Omental fat pad (tissue), 4 donors: ENCODE data around the gene SPATS2. TPM values are rescaled to one million over a fixed set of nuclear protein-coding genes. Genes with fewer than 3 reads are reported as not detected.

Experiments used
- ATAC-seq: fragments of 150-250 bp; one replicate; pipeline ENCODE4 v1.9.1; 2016; ENCODE audit warnings: mild to moderate bottlenecking, moderate library complexity; ENCODE audit not compliant: low FRiP score
- DNase-seq: peaks from one replicate; pipeline ENCODE4 v3.0.0-alpha.2; 2019; ENCODE audit warnings: low spot score
- total RNA-seq, 4 donors: library from RNA; depleted of rRNA; stranded (reverse); fragments of >200 nt; gene quantifications; one replicate each; pipeline ENCODE4 v1.1.0, GENCODE V29; 2016
- TF ChIP-seq, protein P1 (sequence below), 3 donors: fragments of 450-650 bp; IDR thresholded peaks; one replicate each; pipeline ENCODE4 v1.5.1; 2016 to 2017; ENCODE audit warnings: antibody characterized with exemption in 3 of 3, mild to moderate bottlenecking in 3 of 3, moderate library complexity in 2 of 3

Gene SPATS2
- total RNA-seq, 4 donors from 2014 or later: 8.0 to 16.2 (median 9.7) TPM

DNA sequence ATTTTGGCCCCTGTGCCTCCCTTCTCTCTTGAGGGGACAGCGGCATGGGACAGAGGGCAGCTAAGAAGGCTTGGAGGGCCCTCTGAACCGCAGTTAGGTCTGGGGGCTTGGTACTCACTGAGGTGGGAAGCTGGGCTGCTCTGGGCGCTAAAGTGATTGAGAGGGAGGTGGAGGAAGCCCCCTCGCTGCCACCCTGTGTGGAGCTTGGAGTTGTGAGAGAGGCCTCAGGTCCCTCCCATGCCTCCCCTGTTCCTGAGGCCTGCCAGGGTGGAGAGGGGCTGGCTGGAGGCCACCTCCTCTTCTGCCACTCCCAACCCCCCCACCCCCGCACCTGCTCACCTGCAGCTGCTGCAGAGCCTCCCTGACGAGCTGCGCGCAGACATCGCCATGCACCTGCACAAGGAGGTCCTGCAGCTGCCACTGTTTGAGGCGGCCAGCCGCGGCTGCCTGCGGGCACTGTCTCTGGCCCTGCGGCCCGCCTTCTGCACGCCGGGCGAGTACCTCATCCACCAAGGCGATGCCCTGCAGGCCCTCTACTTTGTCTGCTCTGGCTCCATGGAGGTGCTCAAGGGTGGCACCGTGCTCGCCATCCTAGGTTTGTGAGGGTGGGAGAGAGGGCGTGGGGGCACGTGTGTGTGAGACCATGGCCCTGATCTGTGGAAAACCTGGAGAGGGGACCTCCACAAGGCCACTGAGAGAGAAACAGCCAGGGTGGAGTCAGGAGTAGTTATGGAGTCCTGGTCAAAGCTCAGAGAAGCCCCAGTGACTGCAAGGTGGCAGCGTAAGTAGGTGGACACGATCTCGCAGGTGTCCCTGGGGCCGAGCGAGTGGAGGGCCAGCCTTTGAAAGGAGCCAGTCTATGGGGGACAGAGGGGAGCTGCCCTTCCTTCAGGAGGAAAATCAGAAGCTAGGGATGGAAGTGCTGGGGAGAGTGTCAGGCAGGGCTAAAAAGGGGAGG lies 182.8 kb downstream of the SPATS2 start:
- ATAC-seq: no peak
- no peak for DNase-seq
- TF ChIP-seq, protein P1, sequence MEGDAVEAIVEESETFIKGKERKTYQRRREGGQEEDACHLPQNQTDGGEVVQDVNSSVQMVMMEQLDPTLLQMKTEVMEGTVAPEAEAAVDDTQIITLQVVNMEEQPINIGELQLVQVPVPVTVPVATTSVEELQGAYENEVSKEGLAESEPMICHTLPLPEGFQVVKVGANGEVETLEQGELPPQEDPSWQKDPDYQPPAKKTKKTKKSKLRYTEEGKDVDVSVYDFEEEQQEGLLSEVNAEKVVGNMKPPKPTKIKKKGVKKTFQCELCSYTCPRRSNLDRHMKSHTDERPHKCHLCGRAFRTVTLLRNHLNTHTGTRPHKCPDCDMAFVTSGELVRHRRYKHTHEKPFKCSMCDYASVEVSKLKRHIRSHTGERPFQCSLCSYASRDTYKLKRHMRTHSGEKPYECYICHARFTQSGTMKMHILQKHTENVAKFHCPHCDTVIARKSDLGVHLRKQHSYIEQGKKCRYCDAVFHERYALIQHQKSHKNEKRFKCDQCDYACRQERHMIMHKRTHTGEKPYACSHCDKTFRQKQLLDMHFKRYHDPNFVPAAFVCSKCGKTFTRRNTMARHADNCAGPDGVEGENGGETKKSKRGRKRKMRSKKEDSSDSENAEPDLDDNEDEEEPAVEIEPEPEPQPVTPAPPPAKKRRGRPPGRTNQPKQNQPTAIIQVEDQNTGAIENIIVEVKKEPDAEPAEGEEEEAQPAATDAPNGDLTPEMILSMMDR (IDR thresholded peaks at IDR 0.05): no peak

DNA sequence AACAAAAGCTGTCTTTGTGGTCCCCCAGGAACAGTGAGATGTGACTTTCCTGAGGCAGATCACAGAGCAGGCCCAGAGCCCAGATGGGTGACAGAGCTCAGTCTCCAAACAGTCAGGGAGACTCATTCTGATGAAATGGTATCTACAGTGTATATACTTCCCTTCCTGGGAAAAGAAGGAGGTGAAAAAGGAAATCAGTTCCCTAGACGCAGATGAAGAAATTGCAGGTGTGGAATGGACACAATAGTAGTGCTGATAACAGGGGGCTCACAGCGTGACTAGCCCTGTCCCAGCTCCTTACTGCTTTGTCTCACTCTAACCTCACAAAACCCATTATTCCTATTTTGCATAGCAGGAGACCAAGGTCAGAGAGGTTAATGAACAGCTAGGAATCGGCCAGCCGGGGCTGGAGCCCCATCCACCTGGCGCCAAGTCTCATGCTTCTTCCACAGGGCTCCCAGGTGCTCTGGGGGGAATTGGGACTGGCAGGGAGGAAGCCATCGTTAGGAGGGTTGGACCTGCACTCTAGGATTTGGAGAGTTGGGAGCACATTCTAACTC lies 183.5 kb downstream of the SPATS2 start:
- TF ChIP-seq, protein P1 (IDR thresholded peaks at IDR 0.05): no peak
- DNase-seq (no peak), ATAC-seq (no peak)

DNA sequence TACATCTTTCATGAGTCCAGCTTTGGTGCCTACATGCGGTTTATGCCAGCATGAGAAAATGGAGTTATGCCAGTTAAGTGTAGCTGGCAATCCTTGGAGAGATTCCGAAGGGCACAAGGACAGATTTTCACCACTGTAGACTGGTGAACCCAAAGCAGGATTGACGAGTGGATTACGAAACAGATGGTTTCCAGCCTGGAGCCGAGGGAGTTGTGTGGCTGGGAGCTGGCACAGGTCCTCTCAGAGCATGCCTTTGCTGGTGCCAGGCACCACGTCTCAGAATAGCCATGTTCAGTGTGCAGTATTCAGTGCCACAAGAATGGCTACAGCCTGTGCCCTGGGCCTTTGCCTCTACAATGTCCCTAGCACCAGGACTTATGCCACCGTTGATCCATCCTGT lies 184.8 kb downstream of the SPATS2 start:
- peak; percentile 15 for ATAC-seq

DNA sequence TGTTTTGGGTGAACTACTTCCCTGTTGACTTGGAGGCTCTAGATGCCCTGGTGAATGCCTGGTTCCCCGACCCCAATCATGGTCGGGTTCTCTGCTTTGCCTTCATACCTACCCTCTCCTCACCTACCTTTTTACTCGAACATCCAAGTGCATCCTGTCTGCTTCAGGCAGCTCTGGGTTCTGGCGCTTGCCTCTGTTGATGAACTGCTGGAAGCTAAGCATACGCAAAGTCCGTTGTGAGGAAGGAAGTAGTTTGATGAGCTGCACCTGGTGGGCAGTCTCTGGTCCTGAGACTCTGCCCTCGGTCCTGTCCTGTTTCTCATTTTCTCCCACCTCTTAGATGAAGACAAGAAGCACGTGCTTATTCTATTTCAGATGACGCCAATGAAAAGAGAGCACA lies 185.2 kb downstream of the SPATS2 start:
- ATAC-seq: no peak
- TF ChIP-seq, protein P1 (IDR thresholded peaks at IDR 0.05): no peak
- no peak for DNase-seq

More for the DNA sequence above, 184.8 kb downstream of the SPATS2 start:
- no peak for DNase-seq
- TF ChIP-seq, protein P1 (IDR thresholded peaks at IDR 0.05): no peak

DNA sequence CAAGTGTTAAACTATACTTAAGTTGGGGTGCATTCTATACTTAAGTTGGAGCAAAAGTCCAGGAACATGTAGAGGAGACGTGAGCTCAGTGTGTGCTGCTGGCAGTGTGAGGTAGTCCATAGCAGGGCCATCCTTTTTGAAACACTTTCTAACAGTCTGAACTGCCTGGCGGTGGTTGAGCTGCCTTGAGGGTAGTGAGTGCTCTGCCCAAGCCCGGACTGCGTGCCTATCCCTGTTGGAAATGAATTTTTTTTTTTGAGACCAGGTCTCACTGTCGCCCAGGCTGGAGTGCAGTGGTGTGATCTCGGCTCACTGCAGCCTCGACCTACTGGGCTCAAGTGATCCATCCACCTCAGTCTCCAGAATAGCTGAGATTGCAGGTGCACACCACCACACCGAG lies 185.6 kb downstream of the SPATS2 start:
- TF ChIP-seq, protein P1 (IDR thresholded peaks at IDR 0.05): no peak
- ATAC-seq: no peak
- no peak for DNase-seq

DNA sequence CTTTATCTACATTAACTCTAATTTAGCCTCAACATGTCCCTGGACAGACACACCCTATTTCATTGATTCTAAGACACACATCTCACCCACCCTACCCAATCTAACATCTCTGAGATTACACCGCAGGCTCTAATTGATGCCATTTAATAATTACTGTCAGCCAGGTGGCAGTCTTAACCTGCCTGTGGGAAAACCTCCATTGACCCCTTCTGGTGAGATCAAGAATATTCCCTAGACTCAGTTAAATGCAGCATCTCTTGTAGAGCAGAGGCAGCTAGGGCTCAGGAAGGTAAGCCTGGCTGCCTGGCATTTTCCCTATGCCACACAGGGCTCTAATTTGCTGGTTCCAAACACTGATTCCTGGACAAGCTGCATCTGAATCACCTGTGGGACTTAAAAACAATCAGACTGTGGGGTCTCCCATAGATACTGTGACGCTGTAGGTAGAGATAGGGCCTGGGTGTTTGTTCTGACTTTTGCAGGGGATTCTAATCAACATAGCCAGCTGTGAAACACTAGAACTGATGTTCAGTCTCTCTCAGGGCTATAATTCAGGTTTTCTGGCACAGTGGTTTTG lies 186.3 kb downstream of the SPATS2 start:
- TF ChIP-seq, protein P1 (IDR thresholded peaks at IDR 0.05): no peak
- DNase-seq: no peak
- ATAC-seq: no peak
